Bronchial epithelial cell (primary cell): ENCODE measurements around the gene AHI1. TPM values are rescaled to one million over a fixed set of nuclear protein-coding genes. Genes with fewer than 3 reads are reported as not detected.

Source experiments
- DNase-seq: peaks from one replicate; pipeline ENCODE4 v3.0.0-alpha.2; 2010; ENCODE audit warnings: low read depth
- FAIRE-seq: peaks from 2 replicates; lab custom pipeline; 2011; peaks lifted over from hg19 to GRCh38; lab: Jason Lieb, UNC
- H3K27me3 ChIP-seq: 2 replicates; pipeline ENCODE4 v1.5.1; 2011; ENCODE audit warnings: low read length; ENCODE audit not compliant: control insufficient read depth, insufficient read depth
- H3K36me3 ChIP-seq: 2 replicates; pipeline ENCODE4 v1.5.1; 2011; ENCODE audit warnings: low read length; ENCODE audit not compliant: control insufficient read depth, insufficient read depth
- H3K4me3 ChIP-seq: 2 replicates; pipeline ENCODE4 v1.5.1; 2011; ENCODE audit warnings: mild to moderate bottlenecking, low read depth, low read length, control low read depth
- CTCF ChIP-seq: IDR thresholded peaks from 2 replicates; pipeline ENCODE4 v1.5.1; 2011; ENCODE audit warnings: mild to moderate bottlenecking, moderate library complexity, low read length, control low read depth, inconsistent platforms; ENCODE audit not compliant: insufficient read depth, severe bottlenecking
- total RNA-seq: library from RNA; depleted of rRNA; stranded (reverse); fragments of >200 nt; gene quantifications from 2 replicates; pipeline ENCODE4 v1.2.1, GENCODE V29; 2014

The AHI1 gene
- total RNA-seq, 1 donor from 2014 or later: 5.5 TPM

- DNase-seq (peak; percentile 35), FAIRE-seq (no peak)
- Histone ChIP-seq H3K36me3 (no peaks in the 10 kb centered on the region), H3K27me3 (no peaks in the 10 kb centered on the region), H3K4me3 (no peak overlapping the region)
- no peak for TF ChIP-seq CTCF
Measured at GRCh38 chr6:135243871-135244796, 253.4 kb downstream of the AHI1 start.

GRCh38 chr6:135240711-135241110 lies 256.8 kb downstream of the AHI1 start:
- no peak for TF ChIP-seq CTCF
- FAIRE-seq (no peak), DNase-seq (no peak)
- H3K27me3 ChIP-seq: no peaks in the 10 kb centered on the region
- H3K4me3 ChIP-seq: no peak overlapping the region
- no peaks in the 10 kb centered on the region for H3K36me3 ChIP-seq

GRCh38 chr6:135236732-135237131 lies 260.8 kb downstream of the AHI1 start:
- Histone ChIP-seq H3K36me3 (no peaks in the 10 kb centered on the region), H3K4me3 (no peak overlapping the region), H3K27me3 (no peaks in the 10 kb centered on the region)
- no peak for FAIRE-seq
- DNase-seq: no peak
- TF ChIP-seq CTCF: no peak

- FAIRE-seq (no peak), DNase-seq (no peak)
- Histone ChIP-seq H3K4me3 (no peak overlapping the region), H3K27me3 (no peaks in the 10 kb centered on the region), H3K36me3 (no peaks in the 10 kb centered on the region)
- no peak for TF ChIP-seq CTCF
Measured at GRCh38 chr6:135236319-135236718, 261.2 kb downstream of the AHI1 start.

- no peaks in the 10 kb centered on the region for H3K27me3 ChIP-seq
- FAIRE-seq: no peak
Measured at GRCh38 chr6:135235716-135236115, 261.8 kb downstream of the AHI1 start.

More at GRCh38 chr6:135235716-135236115, 261.8 kb downstream of the AHI1 start:
- DNase-seq: no peak
- Histone ChIP-seq H3K36me3 (no peaks in the 10 kb centered on the region), H3K4me3 (no peak overlapping the region)
- TF ChIP-seq CTCF: no peak
